Ovary (tissue), 9 donors: ENCODE measurements around the gene LRP8. TPM values are rescaled to one million over a fixed set of nuclear protein-coding genes. Genes with fewer than 3 reads are reported as not detected.

ENCODE experiments used
- DNase-seq, 5 donors: peaks; one replicate each; pipeline ENCODE4 v3.0.0-alpha.2; 2019 to 2020
- H3K27ac ChIP-seq, 2 donors: fragments of 200-600 bp; one replicate each; pipeline versions ENCODE4 v1.5.1 to v1.8.0; 2019 to 2022
- H3K27me3 ChIP-seq: fragments of 200-600 bp; one replicate; pipeline ENCODE4 v1.8.0; 2022
- H3K36me3 ChIP-seq: fragments of 200-600 bp; sonication (generic); one replicate; pipeline ENCODE4 v1.5.1; 2019
- H3K4me1 ChIP-seq: one replicate; pipeline ENCODE4 v1.8.1; 2013; ENCODE audit warnings: mild to moderate bottlenecking, moderate library complexity; ENCODE audit not compliant: insufficient read depth
- H3K4me3 ChIP-seq: fragments of 200-600 bp; sonication (generic); one replicate; pipeline ENCODE4 v1.5.1; 2017
- H3K9me3 ChIP-seq, 2 donors: fragments of 200-600 bp in 1 of 2; sonication (generic) in 1 of 2; one replicate each; pipeline versions ENCODE4 v1.5.1 to v1.8.1; 2013 to 2019; ENCODE audit warnings: mild to moderate bottlenecking in 1 of 2, moderate library complexity in 1 of 2
- EP300 ChIP-seq: sonication (generic); formaldehyde crosslinking; IDR thresholded peaks from one replicate; pipeline ENCODE4 v1.6.1; 2017; ENCODE audit warnings: antibody characterized with exemption
- POLR2A ChIP-seq: fragments of 450-650 bp; IDR thresholded peaks from one replicate; pipeline ENCODE4 v1.6.1; 2017; ENCODE audit warnings: antibody characterized with exemption, mild to moderate bottlenecking, moderate library complexity
- WGBS, 3 donors: extraction: QIAGEN DNeasy Blood & Tissue Kit in 1 of 3; methylation state at CpG; one replicate each; pipeline versions ENCODE4 v1.1.5 to v1.1.7; 2013 to 2017; 5-methylcytosine and 5-hydroxymethylcytosine counted together
- intact Hi-C, 4 donors: fragments of 100-400 bp; cut with DNase I; formaldehyde crosslinking; loops; one replicate each; pipeline versions ENCODE4 v1.11.0 to v1.15.1; 2022 to 2023
- polyA plus RNA-seq, 2 donors: library from polyadenylated mRNA; stranded (reverse); fragments of 200-250 nt in 1 of 2; fragments of 350-450 nt in 1 of 2; fragmentation: Illumina TruSeq in 1 of 2; extraction: RNeasy Lipid Tissue Mini Kit (QIAGEN cat#74804) in 1 of 2; gene quantifications; one replicate each; pipeline ENCODE4 v1.2.3, GENCODE V29; 2013 to 2014
- total RNA-seq, 7 donors: library from RNA; depleted of rRNA in 2 of 7; stranded (reverse); fragments of >200 nt in 2 of 7; fragmentation: NEBNext Ultra II Directional in 3 of 7; extraction: Animal tissue kit (Norgen Biotek cat#: 25700) in 3 of 7; gene quantifications; one replicate each; pipeline versions ENCODE4 v1.1.0 to v1.2.4, GENCODE V29; 2016 to 2023
- TF ChIP-seq, protein P1 (sequence below), 3 donors: fragments of 450-650 bp in 2 of 3; fragments of 200-600 bp in 1 of 3; IDR thresholded peaks; one replicate each; pipeline versions ENCODE4 v1.5.1 to v1.8.0; 2016 to 2022; ENCODE audit warnings: antibody characterized with exemption in 3 of 3, mild to moderate bottlenecking in 1 of 3
- donor health status: DM: no; HTN: no; CAD: no; lungs with moderate emphysema.
- donor health status: DM: no; HTN: no; CAD: no.
- donor health status: Bipolar disorder and iron deficiency.
- donor health status: DM: yes; HTN: yes; CAD: no.
- donor health status: DM: no; HTN: no; CAD: no.
- donor health status: DM: yes; HTN: yes; CAD: no.

Gene LRP8
- total and polyA plus RNA-seq, 9 donors = 1.2 to 10.6 (median 2.2) TPM

DNA sequence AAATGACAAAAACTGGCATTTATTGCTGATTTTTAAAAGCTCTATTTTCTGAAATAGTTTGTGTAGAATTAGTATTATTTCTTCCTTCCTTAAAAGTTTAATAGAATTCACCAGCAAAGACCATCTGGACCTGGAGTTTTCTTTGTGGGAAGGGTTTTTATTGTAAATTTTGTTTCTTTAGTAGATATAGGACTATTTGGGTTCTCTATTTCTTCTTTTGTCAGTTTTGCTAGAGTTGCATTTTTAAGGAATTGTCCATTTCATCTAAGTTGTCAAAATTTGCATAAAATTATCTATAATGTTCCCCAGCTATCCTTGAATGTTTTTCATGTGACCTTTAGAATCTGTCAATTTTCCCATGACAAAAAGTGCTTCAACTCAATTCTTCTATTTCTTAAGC, 28.8 kb upstream of the LRP8 start:
- no peaks in the 10 kb centered on the region for H3K27me3 ChIP-seq
- H3K9me3 ChIP-seq = no peaks in the 10 kb centered on the region
- intact Hi-C loops = no loop called here
- no peaks in the 10 kb centered on the region for H3K36me3 ChIP-seq
- H3K4me3 ChIP-seq = no peak overlapping the region
- TF ChIP-seq EP300 (no peak), POLR2A (no peak)
- TF ChIP-seq, protein P1, sequence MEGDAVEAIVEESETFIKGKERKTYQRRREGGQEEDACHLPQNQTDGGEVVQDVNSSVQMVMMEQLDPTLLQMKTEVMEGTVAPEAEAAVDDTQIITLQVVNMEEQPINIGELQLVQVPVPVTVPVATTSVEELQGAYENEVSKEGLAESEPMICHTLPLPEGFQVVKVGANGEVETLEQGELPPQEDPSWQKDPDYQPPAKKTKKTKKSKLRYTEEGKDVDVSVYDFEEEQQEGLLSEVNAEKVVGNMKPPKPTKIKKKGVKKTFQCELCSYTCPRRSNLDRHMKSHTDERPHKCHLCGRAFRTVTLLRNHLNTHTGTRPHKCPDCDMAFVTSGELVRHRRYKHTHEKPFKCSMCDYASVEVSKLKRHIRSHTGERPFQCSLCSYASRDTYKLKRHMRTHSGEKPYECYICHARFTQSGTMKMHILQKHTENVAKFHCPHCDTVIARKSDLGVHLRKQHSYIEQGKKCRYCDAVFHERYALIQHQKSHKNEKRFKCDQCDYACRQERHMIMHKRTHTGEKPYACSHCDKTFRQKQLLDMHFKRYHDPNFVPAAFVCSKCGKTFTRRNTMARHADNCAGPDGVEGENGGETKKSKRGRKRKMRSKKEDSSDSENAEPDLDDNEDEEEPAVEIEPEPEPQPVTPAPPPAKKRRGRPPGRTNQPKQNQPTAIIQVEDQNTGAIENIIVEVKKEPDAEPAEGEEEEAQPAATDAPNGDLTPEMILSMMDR (IDR thresholded peaks at IDR 0.05) = no peak
- no peaks in the 10 kb centered on the region for H3K4me1 ChIP-seq
- no peak overlapping the region for H3K27ac ChIP-seq
- DNase-seq = no peak

DNA sequence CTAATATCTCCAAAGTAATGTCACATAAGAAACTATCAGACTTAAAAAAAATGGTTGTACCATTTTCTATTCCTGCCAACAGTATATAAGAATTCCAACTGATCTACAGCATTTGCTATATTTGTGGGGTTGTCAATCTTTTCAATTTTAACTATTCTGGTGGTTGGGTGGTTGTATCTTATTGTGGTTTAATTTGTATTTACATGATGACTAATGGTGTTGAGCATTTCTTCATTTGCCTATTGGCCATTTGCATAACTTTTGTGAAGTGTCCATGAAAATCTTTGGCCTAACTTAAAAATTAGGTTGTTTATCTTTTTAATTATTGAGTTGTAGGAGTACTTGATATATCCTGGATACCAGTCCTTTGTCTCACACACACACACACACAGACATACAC, 26.2 kb upstream of the LRP8 start:
- DNase-seq = no peak
- TF ChIP-seq EP300 (no peak), POLR2A (no peak)
- TF ChIP-seq, protein P1 (IDR thresholded peaks at IDR 0.05) = no peak
- Histone ChIP-seq H3K4me1 (no peaks in the 10 kb centered on the region), H3K9me3 (no peaks in the 10 kb centered on the region), H3K27me3 (no peaks in the 10 kb centered on the region), H3K4me3 (no peak overlapping the region), H3K36me3 (no peaks in the 10 kb centered on the region), H3K27ac (no peak overlapping the region)
- intact Hi-C loops = no loop called here

DNA sequence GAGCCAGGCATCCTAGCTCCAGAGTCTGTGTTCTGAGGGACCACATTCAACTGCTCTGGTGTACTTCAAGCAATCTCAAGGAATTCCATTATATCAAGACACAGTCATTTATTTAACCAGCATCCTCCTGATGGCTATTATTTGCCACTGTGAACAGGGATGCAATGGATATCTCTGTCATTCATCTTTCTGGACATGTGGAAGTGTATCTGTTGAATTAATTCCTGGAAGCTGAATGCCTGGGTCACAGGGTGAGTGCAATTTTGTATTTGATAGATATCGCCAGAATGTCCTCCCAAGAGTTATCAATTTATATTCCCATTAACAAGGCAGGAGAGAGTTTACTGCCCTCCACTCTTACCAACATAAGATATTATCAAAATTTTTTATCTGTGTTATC, 24.7 kb upstream of the LRP8 start:
- H3K4me3 ChIP-seq = no peak overlapping the region
- H3K36me3 ChIP-seq = no peaks in the 10 kb centered on the region
- no peak for DNase-seq
- no peaks in the 10 kb centered on the region for H3K9me3 ChIP-seq
- intact Hi-C loops = no loop called here
- no peaks in the 10 kb centered on the region for H3K27me3 ChIP-seq
- no peak overlapping the region for H3K27ac ChIP-seq
- TF ChIP-seq, protein P1 (IDR thresholded peaks at IDR 0.05) = no peak
- TF ChIP-seq EP300 = no peak
- no peak for TF ChIP-seq POLR2A
- 72 to 84% (median 80%) methylated on average over 1 of the region's 1 CpG for WGBS, 3 donors
- H3K4me1 ChIP-seq = no peaks in the 10 kb centered on the region

- DNase-seq = peak in 2 of 5 donors; percentile 1
These were observed 23.2 kb upstream of the LRP8 start for GRCh38 chr1:53350853-53351767.

More at GRCh38 chr1:53350853-53351767, 23.2 kb upstream of the LRP8 start:
- WGBS, 3 donors = 79 to 90% (median 85%) methylated on average over 8 of the region's 8 CpGs
- H3K4me1 ChIP-seq = no peaks in the 10 kb centered on the region
- intact Hi-C loops = no loop called here
- no peaks in the 10 kb centered on the region for H3K9me3 ChIP-seq
- no peak overlapping the region for H3K4me3 ChIP-seq
- no peaks in the 10 kb centered on the region for H3K36me3 ChIP-seq
- TF ChIP-seq, protein P1 (IDR thresholded peaks at IDR 0.05) = no peak
- TF ChIP-seq EP300 (no peak), POLR2A (no peak)
- H3K27ac ChIP-seq = no peak overlapping the region
- no peaks in the 10 kb centered on the region for H3K27me3 ChIP-seq
